CD4-positive, alpha-beta T cell (primary cell): Measurements from ENCODE around the gene MAP1LC3C. TPM values are rescaled to one million over a fixed set of nuclear protein-coding genes. Genes with fewer than 3 reads are reported as not detected.
A peak's percentile ranks its signal among the peaks of the same experiment; 100 is the strongest.

Source experiments
- ATAC-seq: fragments of 200-7000 bp; cut with Tn5 transposase; one replicate; pipeline ENCODE4 v1.10.0; 2022; ENCODE audit warnings: mild to moderate bottlenecking; ENCODE audit not compliant: poor library complexity
- CTCF ChIA-PET: fragments of 350-600 bp; sonication (Branson Sonifier 250); formaldehyde crosslinking; loops from one replicate; lab custom pipeline; 2021; ENCODE audit warnings: antibody characterized with exemption, inconsistent platforms; lab: Charles Lee
- POLR2A ChIA-PET: fragments of 350-600 bp; sonication (Branson Sonifier 250); formaldehyde crosslinking; loops from one replicate; lab custom pipeline; 2021; ENCODE audit warnings: antibody characterized with exemption, inconsistent platforms; lab: Charles Lee
- DNase-seq, 14 experiments: peaks; one replicate each; pipeline ENCODE4 v3.0.0-alpha.2; 2013 to 2020; ENCODE audit warnings: mixed read lengths in 2 of 14
- H3K27ac ChIP-seq, 2 donors: one replicate each; pipeline versions ENCODE4 v1.5.1 to v1.7.0; 2013; ENCODE audit warnings: low read length in 2 of 2, low read depth in 1 of 2, mild to moderate bottlenecking in 1 of 2
- H3K27me3 ChIP-seq, 2 experiments: 1 replicate in 1 of 2; 2 replicates in 1 of 2; pipeline versions ENCODE4 v1.6.1 to v1.7.0; 2013; ENCODE audit warnings: low read length in 2 of 2, control low read depth in 1 of 2, mild to moderate bottlenecking in 1 of 2, moderate library complexity in 1 of 2; ENCODE audit not compliant: insufficient read depth in 2 of 2, control insufficient read depth in 1 of 2
- H3K36me3 ChIP-seq: one replicate; pipeline ENCODE4 v1.6.1; 2013; ENCODE audit warnings: low read length, control low read depth; ENCODE audit not compliant: insufficient read depth
- H3K4me1 ChIP-seq: one replicate; pipeline ENCODE4 v1.6.1; 2013; ENCODE audit warnings: low read length, control low read depth; ENCODE audit not compliant: insufficient read depth
- H3K4me3 ChIP-seq: one replicate; pipeline ENCODE4 v1.5.1; 2013; ENCODE audit warnings: mild to moderate bottlenecking, low read length, moderate library complexity
- H3K9me3 ChIP-seq, 2 experiments: 1 replicate in 1 of 2; 2 replicates in 1 of 2; pipeline versions ENCODE4 v1.6.1 to v1.7.0; 2013; ENCODE audit warnings: low read length in 2 of 2, mild to moderate bottlenecking in 2 of 2, control low read depth in 1 of 2, moderate library complexity in 1 of 2; ENCODE audit not compliant: control insufficient read depth in 1 of 2, insufficient read depth in 1 of 2
- H3K27ac Mint-ChIP-seq: one replicate; pipeline ENCODE4 v1.8.0; 2020; ENCODE audit warnings: mixed read lengths
- H3K27me3 Mint-ChIP-seq: one replicate; pipeline ENCODE4 v1.8.0; 2021; ENCODE audit warnings: mixed read lengths
- H3K36me3 Mint-ChIP-seq: one replicate; pipeline ENCODE4 v1.8.0; 2021; ENCODE audit warnings: low read depth, mixed read lengths
- H3K4me1 Mint-ChIP-seq: one replicate; pipeline ENCODE4 v1.8.0; 2021; ENCODE audit warnings: low read depth, mixed read lengths
- H3K4me3 Mint-ChIP-seq: one replicate; pipeline ENCODE4 v1.8.0; 2020; ENCODE audit warnings: mild to moderate bottlenecking, mixed read lengths
- H3K9me3 Mint-ChIP-seq: one replicate; pipeline ENCODE4 v1.8.0; 2020; ENCODE audit warnings: mixed read lengths
- CTCF ChIP-seq: fragments of 200-600 bp; IDR thresholded peaks from one replicate; pipeline ENCODE4 v1.8.0; 2022; ENCODE audit warnings: antibody characterized with exemption, mild to moderate bottlenecking
- intact Hi-C, 2 experiments: fragments of 100-400 bp; cut with DNase I in 1 of 2; cut with micrococcal nuclease in 1 of 2; formaldehyde crosslinking; loops; one replicate each; pipeline versions ENCODE4 v1.15.1 to v1.9.0; 2023 to 2025; cut with DNase I, micrococcal nuclease
- polyA plus RNA-seq, 2 donors: library from polyadenylated mRNA; unstranded; fragments of 120-200 nt; gene quantifications; one replicate each; pipeline ENCODE4 v1.2.1, GENCODE V29; 2013
- total RNA-seq, 174 experiments: library from RNA in 2 of 174; stranded (reverse) in 2 of 174; gene quantifications; one replicate each; pipeline ENCODE4 v1.2.3 and lab custom pipeline; 2021 to 2026

The MAP1LC3C gene
- total RNA-seq, result not detected
- not detected for polyA plus RNA-seq (2013, experiment 1 of 2)
- polyA plus RNA-seq (2013, experiment 2 of 2), result 0.38 TPM
- 0 to 0.07 (median 0) reads per million in 172 experiments for total RNA-seq (lab: John Stamatoyannopoulos, UW)

GRCh38 chr1:241999026-241999425, at the start of gene MAP1LC3C:
Gene MAP1LC3C, minus strand, starts transcription at chr1:241999098. Its CDS starts 90 bp downstream, at chr1:241999008.
- DNase-seq (no peak), ATAC-seq (no peak)
- no peaks in the 10 kb centered on the region for H3K4me1 Mint-ChIP-seq
- peaks cover 4% of the 10 kb centered on the region for H3K27me3 Mint-ChIP-seq
- no peaks in the 10 kb centered on the region for H3K36me3 ChIP-seq
- CTCF ChIA-PET, result interaction anchor here (1.2 kb wide), 1 partner anchor 388 kb away, joined by 6 read pairs; no protein-coding TSS in a partner anchor
- H3K4me3 ChIP-seq, result peak within 1 kb of the TSS; percentile 25
- POLR2A ChIA-PET, result no interaction called here
- H3K27me3 ChIP-seq, result peaks cover 0 to 2% of the 10 kb centered on the region in 2 experiments
- no peak within 1 kb of the TSS for H3K27ac Mint-ChIP-seq
- no peak within 1 kb of the TSS for H3K27ac ChIP-seq
- no peaks in the 10 kb centered on the region for H3K9me3 Mint-ChIP-seq
- TF ChIP-seq CTCF, result no peak
- H3K4me1 ChIP-seq, result peaks cover 6% of the 10 kb centered on the region
- intact Hi-C loops, result loop anchor here (2.0 to 5.0 kb wide), 3 partner anchors 387 to 467 kb away; partner anchors contain the start of gene KMO (in 1 of the 2)
- no peaks in the 10 kb centered on the region for H3K9me3 ChIP-seq
- H3K4me3 Mint-ChIP-seq, result no peak within 1 kb of the TSS
- H3K36me3 Mint-ChIP-seq, result no peaks in the 10 kb centered on the region

- no peak overlapping the region for H3K4me3 Mint-ChIP-seq
- peaks cover 0 to 9% of the 10 kb centered on the region in 2 experiments for H3K9me3 ChIP-seq
- H3K4me1 Mint-ChIP-seq, result no peaks in the 10 kb centered on the region
- CTCF ChIA-PET, result no interaction called here
- no peak for TF ChIP-seq CTCF
- peaks cover 3% of the 10 kb centered on the region for H3K27me3 Mint-ChIP-seq
- H3K36me3 ChIP-seq, result no peaks in the 10 kb centered on the region
- POLR2A ChIA-PET, result no interaction called here
- no peak for DNase-seq
- H3K27me3 ChIP-seq, result no peaks in the 10 kb centered on the region
- no peak overlapping the region for H3K27ac Mint-ChIP-seq
- peaks cover 4% of the 10 kb centered on the region for H3K9me3 Mint-ChIP-seq
- H3K36me3 Mint-ChIP-seq, result no peaks in the 10 kb centered on the region
- no peak overlapping the region for H3K27ac ChIP-seq
- intact Hi-C loops, result no loop called here
- ATAC-seq, result no peak
- no peak overlapping the region for H3K4me3 ChIP-seq
- no peaks in the 10 kb centered on the region for H3K4me1 ChIP-seq
These were observed 44.3 kb upstream of the MAP1LC3C start for GRCh38 chr1:242043165-242043564.

GRCh38 chr1:242034392-242034791, 35.5 kb upstream of the MAP1LC3C start:
- Histone ChIP-seq H3K4me1 (no peaks in the 10 kb centered on the region), H3K4me3 (no peak overlapping the region), H3K36me3 (no peaks in the 10 kb centered on the region), H3K27me3 (no peaks in the 10 kb centered on the region), H3K27ac (no peak overlapping the region), H3K9me3 (no peaks in the 10 kb centered on the region)
- Mint-ChIP-seq H3K9me3 (no peaks in the 10 kb centered on the region), H3K36me3 (no peaks in the 10 kb centered on the region), H3K27me3 (peaks cover 22% of the 10 kb centered on the region), H3K4me1 (no peaks in the 10 kb centered on the region), H3K4me3 (no peak overlapping the region), H3K27ac (no peak overlapping the region)
- intact Hi-C loops, result no loop called here
- DNase-seq, result no peak
- ChIA-PET CTCF (no interaction called here), POLR2A (no interaction called here)
- ATAC-seq, result no peak
- no peak for TF ChIP-seq CTCF
